Measurements from ENCODE around the gene NMS. TPM values are rescaled to one million over a fixed set of nuclear protein-coding genes. Genes with fewer than 3 reads are reported as not detected.

NMS gene
- total and polyA plus RNA-seq, 2 of the 13 experiments (the other 11 are each of a cell fraction or from before 2014, with no cell fraction given) = not detected

GRCh38 chr2:100470898-100471514, 724 bp downstream of the NMS start (continued):
- TF ChIP-seq CSRNP1 (CRISPR knock-in tag; IDR thresholded peaks at IDR 0.05) = no peak
- TF ChIP-seq RARA (CRISPR knock-in tag; IDR thresholded peaks at IDR 0.05) = peak; percentile 54
- TF ChIP-seq ZNF850 (CRISPR knock-in tag; conservative IDR thresholded peaks at IDR 0.05) = no peak
- peak; percentile 38; the same call in 1 of the 2 replicates for TF ChIP-seq IRF2 (CRISPR knock-in tag; IDR thresholded peaks at IDR 0.05)
- peak; percentile 80; the same call in 1 of the 2 replicates for TF ChIP-seq FOXK1 (CRISPR knock-in tag; IDR thresholded peaks at IDR 0.05; ENCODE audit: borderline replicate concordance, low read depth)
- TF ChIP-seq ZNF879 (CRISPR knock-in tag; IDR thresholded peaks at IDR 0.05) = no peak
- TF ChIP-seq, protein P1, sequence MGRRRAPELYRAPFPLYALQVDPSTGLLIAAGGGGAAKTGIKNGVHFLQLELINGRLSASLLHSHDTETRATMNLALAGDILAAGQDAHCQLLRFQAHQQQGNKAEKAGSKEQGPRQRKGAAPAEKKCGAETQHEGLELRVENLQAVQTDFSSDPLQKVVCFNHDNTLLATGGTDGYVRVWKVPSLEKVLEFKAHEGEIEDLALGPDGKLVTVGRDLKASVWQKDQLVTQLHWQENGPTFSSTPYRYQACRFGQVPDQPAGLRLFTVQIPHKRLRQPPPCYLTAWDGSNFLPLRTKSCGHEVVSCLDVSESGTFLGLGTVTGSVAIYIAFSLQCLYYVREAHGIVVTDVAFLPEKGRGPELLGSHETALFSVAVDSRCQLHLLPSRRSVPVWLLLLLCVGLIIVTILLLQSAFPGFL (CRISPR knock-in tag; IDR thresholded peaks at IDR 0.05) = no peak
- no peak for TF ChIP-seq EED (CRISPR knock-in tag; IDR thresholded peaks at IDR 0.05)
- TF ChIP-seq ZKSCAN8 (CRISPR knock-in tag; IDR thresholded peaks at IDR 0.05; ENCODE audit: borderline replicate concordance) = no peak
- 0 out of 2 replicates have a peak, but pooled peaks have one; percentile 34 for TF ChIP-seq JUNB (CRISPR knock-in tag; IDR thresholded peaks at IDR 0.05; ENCODE audit: borderline replicate concordance)
- TF ChIP-seq GABPB1 (CRISPR knock-in tag; IDR thresholded peaks at IDR 0.05) = peak; percentile 81
- 0 out of 2 replicates have a peak, but pooled peaks have one; percentile 45 for TF ChIP-seq MYPOP (CRISPR knock-in tag; IDR thresholded peaks at IDR 0.05)
- no peak for TF ChIP-seq GABPA (IDR thresholded peaks at IDR 0.05; ENCODE audit: low read depth, low read length)
- TF ChIP-seq GABPA (CRISPR knock-in tag; IDR thresholded peaks at IDR 0.05; ENCODE audit: low read depth) = peak; percentile 82
- TF ChIP-seq HOXA7 (CRISPR knock-in tag; IDR thresholded peaks at IDR 0.05) = no peak
- TF ChIP-seq NR2F6 (IDR thresholded peaks at IDR 0.05) = no peak
- TF ChIP-seq NR2F6 (CRISPR knock-in tag; IDR thresholded peaks at IDR 0.05) = peak; percentile 38; the same call in 1 of the 2 replicates
- TF ChIP-seq KDM1A (CRISPR knock-in tag; IDR thresholded peaks at IDR 0.05) = no peak
- TF ChIP-seq HCFC1 (IDR thresholded peaks at IDR 0.05; ENCODE audit: low read depth, low read length) = no peak
- no peak for TF ChIP-seq ZBTB7A (CRISPR knock-in tag; IDR thresholded peaks at IDR 0.05)
- TF ChIP-seq ZNF180 (CRISPR knock-in tag; IDR thresholded peaks at IDR 0.05; ENCODE audit: borderline replicate concordance, low read depth) = no peak
- 0 out of 2 replicates have a peak, but pooled peaks have one; percentile 48 for TF ChIP-seq ZFAT (CRISPR knock-in tag; conservative IDR thresholded peaks at IDR 0.05)
- TF ChIP-seq, protein P2, sequence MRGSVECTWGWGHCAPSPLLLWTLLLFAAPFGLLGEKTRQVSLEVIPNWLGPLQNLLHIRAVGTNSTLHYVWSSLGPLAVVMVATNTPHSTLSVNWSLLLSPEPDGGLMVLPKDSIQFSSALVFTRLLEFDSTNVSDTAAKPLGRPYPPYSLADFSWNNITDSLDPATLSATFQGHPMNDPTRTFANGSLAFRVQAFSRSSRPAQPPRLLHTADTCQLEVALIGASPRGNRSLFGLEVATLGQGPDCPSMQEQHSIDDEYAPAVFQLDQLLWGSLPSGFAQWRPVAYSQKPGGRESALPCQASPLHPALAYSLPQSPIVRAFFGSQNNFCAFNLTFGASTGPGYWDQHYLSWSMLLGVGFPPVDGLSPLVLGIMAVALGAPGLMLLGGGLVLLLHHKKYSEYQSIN (CRISPR knock-in tag; IDR thresholded peaks at IDR 0.05; ENCODE audit: borderline replicate concordance) = 0 out of 2 replicates have a peak, but pooled peaks have one; percentile 65
- TF ChIP-seq TRIM22 (IDR thresholded peaks at IDR 0.05) = no peak
- peak; percentile 52 for TF ChIP-seq TEAD3 (CRISPR knock-in tag; optimal IDR thresholded peaks at IDR 0.05; ENCODE audit: borderline replicate concordance)
- 0 out of 2 replicates have a peak, but pooled peaks have one; percentile 48 for TF ChIP-seq ZNF430 (CRISPR knock-in tag; IDR thresholded peaks at IDR 0.05)
- TF ChIP-seq SALL1 (CRISPR knock-in tag; IDR thresholded peaks at IDR 0.05) = peak; percentile 86
